HEK293 (cell line): Measurements from ENCODE around the gene FLNA.

ENCODE experiments used
- CTCF ChIA-PET: fragments of 350-600 bp; formaldehyde crosslinking; extraction: SDS; loops from one replicate; lab custom pipeline; 2021; ENCODE audit warnings: antibody characterized with exemption; lab: Yijun Ruan, JAX
- POLR2A ChIA-PET: fragments of 300-600 bp; formaldehyde crosslinking; extraction: SDS; loops from one replicate; lab custom pipeline; 2020; ENCODE audit warnings: antibody characterized with exemption, inconsistent platforms; lab: Yijun Ruan, JAX
- H3K27ac ChIP-seq: fragments of 200-500 bp; sonication (Bioruptor generic); 2 replicates; pipeline ENCODE4 v1.5.1; 2014; ENCODE audit warnings: low read depth, low read length, control low read depth, inconsistent platforms; ENCODE audit errors: extremely low read depth
- H3K36me3 ChIP-seq, 2 experiments: fragments of 200-500 bp in 1 of 2; sonication (Bioruptor generic) in 1 of 2; 1 replicate in 1 of 2; 2 replicates in 1 of 2; pipeline ENCODE4 v1.5.1; 2014 to 2017; ENCODE audit warnings: inconsistent platforms in 2 of 2, low read length in 2 of 2; ENCODE audit not compliant: control insufficient read depth in 2 of 2, insufficient read depth in 1 of 2
- H3K4me1 ChIP-seq: fragments of 200-500 bp; sonication (Bioruptor generic); 2 replicates; pipeline ENCODE4 v1.5.1; 2014; ENCODE audit warnings: mild to moderate bottlenecking, low read length, inconsistent platforms; ENCODE audit not compliant: control insufficient read depth, insufficient read depth
- H3K4me3 ChIP-seq: 2 replicates; pipeline ENCODE4 v1.5.1; 2011; ENCODE audit warnings: low read depth, mild to moderate bottlenecking, control low read depth, low read length, moderate library complexity
- H3K9me3 ChIP-seq: fragments of 200-500 bp; sonication (Bioruptor generic); 2 replicates; pipeline ENCODE4 v1.5.1; 2014; ENCODE audit warnings: low read depth, low read length, inconsistent platforms; ENCODE audit not compliant: control insufficient read depth, insufficient read depth
- EGR2 ChIP-seq: fragments of 450-650 bp; formaldehyde crosslinking; IDR thresholded peaks from 2 replicates; pipeline ENCODE4 v1.5.1; 2016; ENCODE audit warnings: low read depth, missing biosample characterization, missing genetic modification characterization
- PATZ1 ChIP-seq: fragments of 450-650 bp; formaldehyde crosslinking; IDR thresholded peaks from 2 replicates; pipeline ENCODE4 v1.5.1; 2016; ENCODE audit warnings: missing biosample characterization, missing genetic modification characterization
- PRDM6 ChIP-seq: fragments of 450-650 bp; formaldehyde crosslinking; IDR thresholded peaks from 2 replicates; pipeline ENCODE4 v1.5.1; 2017; ENCODE audit warnings: missing biosample characterization, missing genetic modification characterization
- SCRT2 ChIP-seq: fragments of 450-650 bp; formaldehyde crosslinking; IDR thresholded peaks from 2 replicates; pipeline ENCODE4 v1.5.1; 2016; ENCODE audit warnings: missing biosample characterization, missing genetic modification characterization
- WT1 ChIP-seq: fragments of 450-650 bp; formaldehyde crosslinking; IDR thresholded peaks from 2 replicates; pipeline ENCODE4 v1.5.1; 2016; ENCODE audit warnings: missing biosample characterization, missing genetic modification characterization
- ZBTB11 ChIP-seq: fragments of 450-650 bp; formaldehyde crosslinking; conservative IDR thresholded peaks from 2 replicates; pipeline ENCODE4 v1.5.1; 2016; ENCODE audit warnings: low read depth, missing biosample characterization, missing genetic modification characterization
- ZEB2 ChIP-seq: fragments of 450-650 bp; formaldehyde crosslinking; IDR thresholded peaks from 2 replicates; pipeline ENCODE4 v1.5.1; 2016; ENCODE audit warnings: missing biosample characterization, missing genetic modification characterization
- ZFHX2 ChIP-seq: fragments of 450-650 bp; formaldehyde crosslinking; conservative IDR thresholded peaks from 2 replicates; pipeline ENCODE4 v1.5.1; 2016; ENCODE audit warnings: missing biosample characterization, missing genetic modification characterization
- ZFP41 ChIP-seq: fragments of 450-650 bp; formaldehyde crosslinking; IDR thresholded peaks from 2 replicates; pipeline ENCODE4 v1.5.1; 2016; ENCODE audit warnings: missing biosample characterization, missing genetic modification characterization, borderline replicate concordance
- ZIC2 ChIP-seq: fragments of 450-650 bp; formaldehyde crosslinking; IDR thresholded peaks from 2 replicates; pipeline ENCODE4 v1.5.1; 2016; ENCODE audit warnings: missing biosample characterization, missing genetic modification characterization
- ZNF10 ChIP-seq: fragments of 450-650 bp; formaldehyde crosslinking; IDR thresholded peaks from 2 replicates; pipeline ENCODE4 v1.5.1; 2017; ENCODE audit warnings: missing biosample characterization, missing genetic modification characterization
- ZNF19 ChIP-seq: fragments of 450-650 bp; formaldehyde crosslinking; IDR thresholded peaks from 2 replicates; pipeline ENCODE4; 2016; ENCODE audit warnings: missing biosample characterization, missing genetic modification characterization, low read depth
- ZNF23 ChIP-seq: fragments of 450-650 bp; formaldehyde crosslinking; IDR thresholded peaks from 2 replicates; pipeline ENCODE4 v1.5.1; 2016; ENCODE audit warnings: missing biosample characterization, missing genetic modification characterization, borderline replicate concordance
- ZNF266 ChIP-seq: fragments of 450-650 bp; formaldehyde crosslinking; IDR thresholded peaks from 2 replicates; pipeline ENCODE4 v1.5.1; 2016; ENCODE audit warnings: missing biosample characterization, missing genetic modification characterization, low read depth
- ZNF335 ChIP-seq: fragments of 450-650 bp; formaldehyde crosslinking; conservative IDR thresholded peaks from 2 replicates; pipeline ENCODE4 v1.5.1; 2016; ENCODE audit warnings: missing biosample characterization, missing genetic modification characterization
- ZNF37A ChIP-seq: fragments of 450-650 bp; IDR thresholded peaks from 2 replicates; pipeline ENCODE4 v1.5.1; 2018; ENCODE audit warnings: missing biosample characterization, missing genetic modification characterization
- ZNF404 ChIP-seq: fragments of 450-650 bp; formaldehyde crosslinking; IDR thresholded peaks from 2 replicates; pipeline ENCODE4 v1.5.1; 2017; ENCODE audit warnings: missing biosample characterization, missing genetic modification characterization
- ZNF518A ChIP-seq: fragments of 450-650 bp; formaldehyde crosslinking; conservative IDR thresholded peaks from 2 replicates; pipeline ENCODE4 v1.5.1; 2016; ENCODE audit warnings: low read depth, missing biosample characterization, missing genetic modification characterization
- ZNF544 ChIP-seq: fragments of 450-650 bp; formaldehyde crosslinking; IDR thresholded peaks from 2 replicates; pipeline ENCODE4 v1.5.0; 2017; ENCODE audit warnings: missing biosample characterization, missing genetic modification characterization
- ZNF626 ChIP-seq: fragments of 450-650 bp; sonication (Bioruptor Pico); formaldehyde crosslinking; IDR thresholded peaks from 2 replicates; pipeline ENCODE4 v1.5.1; 2018; ENCODE audit warnings: missing biosample characterization, missing genetic modification characterization, inconsistent platforms
- ZNF785 ChIP-seq: fragments of 450-650 bp; formaldehyde crosslinking; IDR thresholded peaks from 2 replicates; pipeline ENCODE4 v1.5.1; 2016; ENCODE audit warnings: missing biosample characterization, missing genetic modification characterization

Gene FLNA

GRCh38 chrX:154376774-154377173 lies 2.3 kb upstream of the FLNA start:
- no peak overlapping the region for H3K27ac ChIP-seq
- CTCF ChIA-PET, result interaction anchor here (0.7 to 1.1 kb wide), 2 partner anchors 9 to 68 kb away, joined by 3 to 4 read pairs; no protein-coding TSS in a partner anchor
- TF ChIP-seq PATZ1 (tag by site-specific recombination) (0 out of 2 replicates have a peak, but pooled peaks have one; percentile 31), ZNF37A (tag by site-specific recombination) (no peak), ZNF518A (tag by site-specific recombination) (no peak), ZNF335 (no peak), ZNF626 (tag by site-specific recombination) (no peak), PRDM6 (tag by site-specific recombination) (no peak), SCRT2 (tag by site-specific recombination) (no peak), ZNF10 (tag by site-specific recombination) (no peak)
- TF ChIP-seq, all 188 proteins: peak for 1
- peaks cover 15% of the 10 kb centered on the region for H3K4me1 ChIP-seq
- H3K9me3 ChIP-seq, result no peaks in the 10 kb centered on the region
- H3K4me3 ChIP-seq, result no peak overlapping the region
- POLR2A ChIA-PET, result no interaction called here
- H3K36me3 ChIP-seq, result peaks cover 0 to 18% of the 10 kb centered on the region in 2 experiments; a peak in 1 of 3 replicates

- ChIA-PET POLR2A (interaction anchor here (1.4 to 2.4 kb wide), 2 partner anchors 8 to 10 kb away, joined by 3 to 19 read pairs; no protein-coding TSS in a partner anchor), CTCF (interaction anchor here (1.2 to 3.8 kb wide), 3 partner anchors 152 to 361 kb away, joined by 3 to 29 read pairs (median 4); no protein-coding TSS in a partner anchor)
- Histone ChIP-seq H3K27ac (peak overlapping the region; percentile 66), H3K4me3 (no peak overlapping the region; the same call in 1 of the 2 replicates), H3K4me1 (peaks cover 15% of the 10 kb centered on the region), H3K36me3 (peaks cover 0 to 5% of the 10 kb centered on the region in 2 experiments; a peak in 1 of 3 replicates), H3K9me3 (no peaks in the 10 kb centered on the region)
- no peak for TF ChIP-seq ZFP41
- TF ChIP-seq WT1 (tag by site-specific recombination), result 0 out of 2 replicates have a peak, but pooled peaks have one; percentile 15
- TF ChIP-seq ZBTB11 (tag by site-specific recombination), result no peak
- TF ChIP-seq ZEB2 (tag by site-specific recombination), result no peak; the same call in 1 of the 2 replicates
- no peak for TF ChIP-seq ZFHX2 (tag by site-specific recombination)
- TF ChIP-seq ZNF19 (tag by site-specific recombination), result no peak
- TF ChIP-seq EGR2 (tag by site-specific recombination), result 0 out of 2 replicates have a peak, but pooled peaks have one; percentile 1
- TF ChIP-seq ZNF266 (tag by site-specific recombination), result no peak
- TF ChIP-seq ZNF23 (tag by site-specific recombination), result no peak
- TF ChIP-seq ZNF335, result peak; percentile 55
- no peak for TF ChIP-seq ZNF544
- TF ChIP-seq ZNF404, result no peak
- TF ChIP-seq ZIC2, result 0 out of 2 replicates have a peak, but pooled peaks have one; percentile 33
- TF ChIP-seq ZNF785 (tag by site-specific recombination), result no peak
These were observed 696 bp upstream of the FLNA start for GRCh38 chrX:154375156-154375504.
